Measurements from ENCODE around the gene FAM53B.
"Not testable (repeated sequence)": the region's sequence is repeated elsewhere in the genome, so short reads cannot be mapped to it uniquely, and the experiment has no call there.

Gene FAM53B

GRCh38 chr10:124615259-124615658, 128.9 kb downstream of the FAM53B start:
- TF ChIP-seq CTCF (IDR thresholded peaks at IDR 0.05; ENCODE audit: low read depth, low read length), result no peak
- DNase-seq (ENCODE audit: extremely low read depth, low read depth), result no peak

GRCh38 chr10:124614003-124614659, 130.0 kb downstream of the FAM53B start:
- no peak for DNase-seq (ENCODE audit: extremely low read depth, low read depth)

DNA sequence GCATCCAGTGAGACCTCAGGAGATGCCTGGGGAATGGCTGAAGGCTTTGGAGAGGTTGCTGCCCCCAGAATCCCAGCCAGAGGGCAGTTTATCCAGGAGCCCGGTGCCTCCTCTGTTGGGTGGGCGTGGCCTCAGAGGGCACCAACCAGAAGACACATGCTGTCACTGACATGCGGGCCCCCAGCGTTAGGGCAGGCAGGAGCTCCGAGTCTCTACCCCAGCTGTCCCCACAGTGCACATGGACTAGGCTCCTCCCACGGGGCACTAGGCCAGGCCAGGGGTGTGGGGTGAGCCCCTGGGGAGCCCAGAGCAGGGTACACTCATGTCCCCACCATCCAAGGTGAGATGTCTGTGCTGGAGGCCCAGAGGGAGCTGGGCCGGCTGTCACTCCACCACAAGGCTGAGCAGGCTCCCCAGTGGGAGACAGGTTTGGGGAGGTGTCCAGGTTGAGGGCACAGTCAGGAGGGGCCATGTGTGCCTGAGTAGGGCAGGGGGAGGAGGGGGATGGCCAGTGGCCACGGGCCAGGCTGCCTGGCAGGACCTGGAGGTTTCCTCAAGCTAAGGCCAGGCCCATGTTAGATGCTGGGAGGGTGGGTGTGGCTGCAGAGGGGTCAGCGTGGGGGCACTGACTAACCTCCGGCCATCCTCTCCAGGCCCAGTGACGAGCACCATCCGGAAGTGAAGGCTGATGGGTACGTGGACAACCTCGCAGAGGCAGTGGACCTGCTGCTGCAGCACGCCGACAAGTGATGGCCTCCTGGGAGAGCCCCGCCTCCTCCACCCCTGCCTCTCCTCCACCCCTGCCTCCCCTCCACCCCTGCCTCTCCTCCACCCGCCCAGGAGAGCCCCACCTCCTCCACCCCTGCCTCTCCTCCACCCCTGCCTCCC, 131.3 kb downstream of the FAM53B start:
- no peak for DNase-seq (ENCODE audit: extremely low read depth, low read depth)
- TF ChIP-seq CTCF (IDR thresholded peaks at IDR 0.05; ENCODE audit: low read depth, low read length), result no peak; the same call in 1 of the 2 replicates

More at GRCh38 chr10:124614003-124614659, 130.0 kb downstream of the FAM53B start:
- TF ChIP-seq CTCF (IDR thresholded peaks at IDR 0.05; ENCODE audit: low read depth, low read length), result no peak

GRCh38 chr10:124611738-124612137, 132.4 kb downstream of the FAM53B start:
- DNase-seq (ENCODE audit: extremely low read depth, low read depth), result no peak
- TF ChIP-seq CTCF (IDR thresholded peaks at IDR 0.05; ENCODE audit: low read depth, low read length), result no peak

- not testable (repeated sequence) for DNase-seq (ENCODE audit: extremely low read depth, low read depth)
Observed at GRCh38 chr10:124610851-124611250, 133.3 kb downstream of the FAM53B start.

DNA sequence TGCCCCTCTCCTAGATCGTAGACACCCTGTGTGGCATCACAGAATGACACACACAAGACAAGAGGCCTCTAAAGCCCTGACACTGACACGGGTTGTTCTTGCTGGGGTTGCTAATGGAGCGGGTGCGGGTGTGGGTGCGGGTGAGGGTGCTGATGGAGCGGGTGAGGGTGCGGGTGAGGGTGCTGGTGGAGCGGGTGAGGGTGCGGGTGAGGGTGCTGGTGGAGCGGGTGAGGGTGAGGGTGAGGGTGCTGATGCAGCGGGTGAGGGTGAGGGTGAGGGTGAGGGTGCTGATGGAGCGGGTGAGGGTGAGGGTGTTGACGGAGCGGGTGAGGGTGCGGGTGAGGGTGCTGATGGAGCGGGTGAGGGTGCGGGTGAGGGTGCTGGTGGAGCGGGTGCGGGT, 134.0 kb downstream of the FAM53B start:
- not testable (repeated sequence) for DNase-seq (ENCODE audit: extremely low read depth, low read depth)

GRCh38 chr10:124609698-124610097, 134.5 kb downstream of the FAM53B start:
- no peak for DNase-seq (ENCODE audit: extremely low read depth, low read depth)
- no peak for TF ChIP-seq CTCF (IDR thresholded peaks at IDR 0.05; ENCODE audit: low read depth, low read length)

DNA sequence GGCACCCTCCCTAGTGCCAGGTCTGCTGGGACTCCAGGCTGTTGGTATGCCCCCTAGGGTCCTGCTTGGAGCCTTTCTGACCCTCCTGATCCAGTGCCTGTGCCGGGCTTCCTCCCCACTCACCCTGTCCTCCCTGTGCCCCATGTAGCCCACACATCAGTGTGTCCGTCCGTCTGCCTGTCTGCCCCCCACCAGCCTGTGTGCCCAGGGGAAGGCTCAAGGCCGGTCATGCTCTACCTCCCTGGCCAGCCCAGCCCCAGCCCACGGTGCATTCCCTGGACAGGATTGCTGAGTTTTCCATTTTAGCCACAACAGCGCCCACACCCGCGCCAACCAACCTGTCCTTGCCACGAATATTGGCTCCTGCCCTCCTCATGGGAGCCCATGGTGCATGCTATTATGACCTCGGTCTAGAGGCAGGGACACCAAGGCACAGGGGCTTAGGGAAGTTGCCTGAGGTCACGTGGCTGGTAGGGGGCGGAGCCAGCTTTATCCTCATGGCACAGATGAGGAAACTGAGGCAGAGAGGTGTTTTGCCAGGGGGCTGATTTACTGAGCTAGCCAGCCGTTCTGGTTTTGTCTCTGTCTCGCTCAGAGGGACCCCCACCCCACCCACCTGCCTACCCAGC, 136.0 kb downstream of the FAM53B start:
- no peak for DNase-seq (ENCODE audit: extremely low read depth, low read depth)
- no peak for TF ChIP-seq CTCF (IDR thresholded peaks at IDR 0.05; ENCODE audit: low read depth, low read length)

Measured in AG09319 (cell line).